NCI-H345 (cell line): ENCODE data around the gene LCLAT1.
A peak's percentile ranks its signal among the peaks of the same experiment; 100 is the strongest.
"Not testable (repeated sequence)": the region's sequence is repeated elsewhere in the genome, so short reads cannot be mapped to it uniquely, and the experiment has no call there.

Experiments
- DNase-seq: peaks from one replicate; lab custom pipeline; 2025; lab: John Stamatoyannopoulos, UW

Gene LCLAT1

GRCh38 chr2:30591186-30591585 is 144.1 kb downstream of the LCLAT1 start:
- DNase-seq, result no peak

- no peak for DNase-seq
Measured at GRCh38 chr2:30601375-30601774, 154.3 kb downstream of the LCLAT1 start.

GRCh38 chr2:30605197-30605596 is 158.2 kb downstream of the LCLAT1 start:
- DNase-seq, result no peak

- no peak for DNase-seq
Measured at GRCh38 chr2:30608643-30609042, 161.6 kb downstream of the LCLAT1 start.

GRCh38 chr2:30611583-30611982 is 164.5 kb downstream of the LCLAT1 start:
- DNase-seq, result no peak

- DNase-seq, result no peak
Measured at GRCh38 chr2:30612371-30612770, 165.3 kb downstream of the LCLAT1 start.

GRCh38 chr2:30613001-30613400 is 166.0 kb downstream of the LCLAT1 start:
- no peak for DNase-seq

GRCh38 chr2:30614227-30614626 is 167.2 kb downstream of the LCLAT1 start:
- not testable (repeated sequence) for DNase-seq

- DNase-seq, result no peak
Measured at GRCh38 chr2:30615926-30616325, 168.9 kb downstream of the LCLAT1 start.

- DNase-seq, result no peak
Measured at GRCh38 chr2:30620102-30620501, 173.1 kb downstream of the LCLAT1 start.

- no peak for DNase-seq
Measured at GRCh38 chr2:30621836-30622235, 174.8 kb downstream of the LCLAT1 start.

- no peak for DNase-seq
Measured at GRCh38 chr2:30622452-30622851, 175.4 kb downstream of the LCLAT1 start.

- no peak for DNase-seq
Measured at GRCh38 chr2:30625276-30625675, 178.2 kb downstream of the LCLAT1 start.

GRCh38 chr2:30625701-30626100 is 178.7 kb downstream of the LCLAT1 start:
- DNase-seq, result no peak

GRCh38 chr2:30626397-30626796 is 179.4 kb downstream of the LCLAT1 start:
- DNase-seq, result no peak

GRCh38 chr2:30627151-30627550 is 180.1 kb downstream of the LCLAT1 start:
- no peak for DNase-seq

- no peak for DNase-seq
Measured at GRCh38 chr2:30628341-30628740, 181.3 kb downstream of the LCLAT1 start.

- no peak for DNase-seq
Measured at GRCh38 chr2:30629866-30630265, 182.8 kb downstream of the LCLAT1 start.

GRCh38 chr2:30631051-30631671 is 184.1 kb downstream of the LCLAT1 start:
- DNase-seq, result no peak

GRCh38 chr2:30633039-30633438 is 186.0 kb downstream of the LCLAT1 start:
- no peak for DNase-seq

- no peak for DNase-seq
Measured at GRCh38 chr2:30636311-30636710, 189.3 kb downstream of the LCLAT1 start.

- no peak for DNase-seq
Measured at GRCh38 chr2:30639836-30640235, 192.8 kb downstream of the LCLAT1 start.

GRCh38 chr2:30641765-30642345 is 194.8 kb downstream of the LCLAT1 start:
- DNase-seq, result peak; percentile 27

- not testable (repeated sequence) for DNase-seq
Measured at GRCh38 chr2:30643013-30643412, 196.0 kb downstream of the LCLAT1 start.
